H9 (cell line): ENCODE data around the gene IGFBP4. TPM values are rescaled to one million over a fixed set of nuclear protein-coding genes. Genes with fewer than 3 reads are reported as not detected.

Experiments used
- DNase-seq: peaks from one replicate; pipeline ENCODE4 v3.0.0-alpha.2; 2017
- H2AFZ ChIP-seq: one replicate; pipeline ENCODE4 v1.6.1; 2013; ENCODE audit warnings: mild to moderate bottlenecking, low read length, control low read depth, moderate library complexity
- H2AK5ac ChIP-seq: 2 replicates; pipeline ENCODE4 v1.6.1; 2013; ENCODE audit warnings: low read length, control low read depth, mixed read lengths; ENCODE audit not compliant: insufficient read length
- H2BK120ac ChIP-seq: one replicate; pipeline ENCODE4 v1.6.1; 2013; ENCODE audit warnings: low read depth, mild to moderate bottlenecking, low read length, control low read depth, inconsistent platforms; ENCODE audit not compliant: poor library complexity, severe bottlenecking
- H2BK12ac ChIP-seq: 2 replicates; pipeline ENCODE4 v1.6.1; 2013; ENCODE audit warnings: low read length, control low read depth, mixed read lengths, low read depth; ENCODE audit not compliant: insufficient read length
- H2BK15ac ChIP-seq: 2 replicates; pipeline ENCODE4 v1.6.1; 2013; ENCODE audit warnings: low read depth, low read length, control low read depth
- H2BK20ac ChIP-seq: one replicate; pipeline ENCODE4 v1.6.1; 2013; ENCODE audit warnings: low read depth, mild to moderate bottlenecking, low read length, control low read depth, inconsistent platforms; ENCODE audit not compliant: poor library complexity, severe bottlenecking
- H2BK5ac ChIP-seq: 2 replicates; pipeline ENCODE4 v1.6.1; 2013; ENCODE audit warnings: low read length, control low read depth, mixed read lengths; ENCODE audit not compliant: insufficient read length
- H3K14ac ChIP-seq: 2 replicates; pipeline ENCODE4 v1.6.1; 2013; ENCODE audit warnings: low read length, control low read depth; ENCODE audit not compliant: insufficient read depth
- H3K18ac ChIP-seq: 2 replicates; pipeline ENCODE4 v1.6.1; 2013; ENCODE audit warnings: low read depth, mild to moderate bottlenecking, mixed read lengths, low read length, control low read depth; ENCODE audit not compliant: insufficient read length
- H3K23ac ChIP-seq: 2 replicates; pipeline ENCODE4 v1.6.1; 2013; ENCODE audit warnings: low read length, control low read depth, mixed read lengths, low read depth; ENCODE audit not compliant: insufficient read length
- H3K23me2 ChIP-seq: 2 replicates; pipeline ENCODE4 v1.6.1; 2013; ENCODE audit warnings: low read depth, mild to moderate bottlenecking, mixed read lengths, low read length, control low read depth; ENCODE audit not compliant: insufficient read length, poor library complexity, severe bottlenecking
- H3K27ac ChIP-seq: 2 replicates; pipeline ENCODE4 v1.5.1; 2013; ENCODE audit warnings: low read length, control low read depth, mixed read lengths, low read depth; ENCODE audit not compliant: insufficient read length
- H3K27me3 ChIP-seq: 2 replicates; pipeline ENCODE4 v1.6.1; 2013; ENCODE audit warnings: low read length, control low read depth, inconsistent platforms; ENCODE audit not compliant: insufficient read depth
- H3K4ac ChIP-seq: 2 replicates; pipeline ENCODE4 v1.6.1; 2013; ENCODE audit warnings: low read depth, mild to moderate bottlenecking, control low read depth, inconsistent platforms, low read length, moderate library complexity
- H3K4me1 ChIP-seq: 2 replicates; pipeline ENCODE4 v1.6.1; 2013; ENCODE audit warnings: low read length, control low read depth, inconsistent platforms; ENCODE audit not compliant: insufficient read depth
- H3K4me2 ChIP-seq: 2 replicates; pipeline ENCODE4 v1.6.1; 2013; ENCODE audit warnings: low read length, control low read depth, mixed read lengths; ENCODE audit not compliant: insufficient read length, insufficient read depth
- H3K56ac ChIP-seq: 2 replicates; pipeline ENCODE4 v1.6.1; 2013; ENCODE audit warnings: low read depth, mild to moderate bottlenecking, mixed read lengths, low read length, control low read depth; ENCODE audit not compliant: insufficient read length
- H3K79me1 ChIP-seq: 2 replicates; pipeline ENCODE4 v1.6.1; 2013; ENCODE audit warnings: low read depth, mild to moderate bottlenecking, moderate library complexity, low read length, control low read depth, inconsistent platforms; ENCODE audit not compliant: insufficient read depth, poor library complexity, severe bottlenecking
- H3K79me2 ChIP-seq: 2 replicates; pipeline ENCODE4 v1.6.1; 2013; ENCODE audit warnings: low read length, control low read depth, inconsistent platforms; ENCODE audit not compliant: insufficient read depth
- H3K9ac ChIP-seq: 2 replicates; pipeline ENCODE4 v1.6.1; 2013; ENCODE audit warnings: low read length, control low read depth, mixed read lengths; ENCODE audit not compliant: insufficient read length; ENCODE audit errors: extremely low read depth
- H3K9me3 ChIP-seq: one replicate; pipeline ENCODE4 v1.6.1; 2013; ENCODE audit warnings: low read depth, low read length, inconsistent platforms; ENCODE audit not compliant: control insufficient read depth
- H3T11ph ChIP-seq: one replicate; pipeline ENCODE4 v1.6.1; 2013; ENCODE audit warnings: mild to moderate bottlenecking, low read length, control low read depth, inconsistent platforms
- H4K20me1 ChIP-seq: one replicate; pipeline ENCODE4 v1.6.1; 2013; ENCODE audit not compliant: control insufficient read depth, insufficient read length, insufficient read depth
- H4K5ac ChIP-seq: 2 replicates; pipeline ENCODE4 v1.6.1; 2013; ENCODE audit warnings: low read depth, mild to moderate bottlenecking, mixed read lengths, low read length, control low read depth; ENCODE audit not compliant: insufficient read length
- H4K8ac ChIP-seq: replicated peaks from 2 replicates; pipeline ENCODE4 v1.6.1; 2013; ENCODE audit warnings: low read length, control low read depth, mixed read lengths, low read depth; ENCODE audit not compliant: insufficient read length
- H4K91ac ChIP-seq: 2 replicates; pipeline ENCODE4 v1.6.1; 2013; ENCODE audit warnings: low read depth, mild to moderate bottlenecking, moderate library complexity, mixed read lengths, low read length, control low read depth; ENCODE audit not compliant: insufficient read length
- H3K27ac Mint-ChIP-seq, 3 experiments: 2 replicates in 2 of 3; 3 replicates in 1 of 3; pipeline ENCODE4 v1.8.0; 2020 to 2021; ENCODE audit warnings: mixed read lengths in 3 of 3, mild to moderate bottlenecking in 1 of 3, moderate library complexity in 1 of 3
- H3K27me3 Mint-ChIP-seq: 2 replicates; pipeline ENCODE4 v1.8.0; 2021; ENCODE audit warnings: low read depth, mild to moderate bottlenecking, moderate library complexity, mixed read lengths
- H3K36me3 Mint-ChIP-seq, 3 experiments: 2 replicates in 2 of 3; 3 replicates in 1 of 3; pipeline ENCODE4 v1.8.0; 2020 to 2021; ENCODE audit warnings: low read depth in 3 of 3, mixed read lengths in 3 of 3; ENCODE audit not compliant: insufficient read depth in 1 of 3
- H3K4me1 Mint-ChIP-seq, 2 experiments: 2 replicates each; pipeline ENCODE4 v1.8.0; 2020; ENCODE audit warnings: mixed read lengths in 2 of 2
- H3K4me3 Mint-ChIP-seq, 2 experiments: 2 replicates in 1 of 2; 3 replicates in 1 of 2; pipeline ENCODE4 v1.8.0; 2020 to 2021; ENCODE audit warnings: mild to moderate bottlenecking in 2 of 2, mixed read lengths in 2 of 2, moderate library complexity in 1 of 2
- H3K9me3 Mint-ChIP-seq, 2 experiments: 2 replicates in 1 of 2; 3 replicates in 1 of 2; pipeline ENCODE4 v1.8.0; 2020; ENCODE audit warnings: mild to moderate bottlenecking in 2 of 2, mixed read lengths in 2 of 2, moderate library complexity in 1 of 2
- CTCF ChIP-seq: fragments of 200-600 bp; sonication (generic); conservative IDR thresholded peaks from 3 replicates; pipeline ENCODE4 v1.8.0; 2021; ENCODE audit warnings: antibody characterized with exemption, mild to moderate bottlenecking
- WGBS: extraction: QIAGEN DNeasy Blood & Tissue Kit; methylation state at CpG from one replicate; pipeline ENCODE4 v1.1.7; 2013; ENCODE audit warnings: missing lambda C conversion rate, low lambda C conversion rate, mixed read lengths; ENCODE audit not compliant: insufficient read length; ENCODE audit errors: extremely low coverage; 5-methylcytosine and 5-hydroxymethylcytosine counted together
- total RNA-seq: library from RNA; stranded (reverse); gene quantifications from 2 replicates; pipeline ENCODE4 v1.2.1, GENCODE V29; 2021

Gene IGFBP4
- total RNA-seq, 1 experiment from 2014 or later = 49.9 TPM

GRCh38 chr17:40431231-40431602 is 12.0 kb upstream of the IGFBP4 start:
- Histone ChIP-seq H3K79me1 (no peaks in the 10 kb centered on the region), H2BK12ac (no peak overlapping the region), H2BK120ac (no peak overlapping the region), H3K4ac (no peak overlapping the region), H3K9me3 (no peaks in the 10 kb centered on the region), H3K9ac (no peak overlapping the region), H3K4me2 (no peak overlapping the region), H4K5ac (no peak overlapping the region), H3K27ac (no peak overlapping the region), H2AFZ (no peak overlapping the region), H3T11ph (no peak overlapping the region), H2BK15ac (no peak overlapping the region), H2AK5ac (no peak overlapping the region), H3K23ac (no peak overlapping the region), H4K91ac (no peak overlapping the region), H3K27me3 (no peaks in the 10 kb centered on the region), H3K56ac (no peak overlapping the region), H2BK5ac (no peak overlapping the region), H3K79me2 (no peaks in the 10 kb centered on the region), H2BK20ac (no peak overlapping the region), H3K4me1 (no peaks in the 10 kb centered on the region), H4K8ac (no peak overlapping the region), H3K23me2 (no peaks in the 10 kb centered on the region), H3K18ac (no peak overlapping the region), H3K14ac (no peak overlapping the region), H4K20me1 (no peaks in the 10 kb centered on the region)
- Mint-ChIP-seq H3K9me3 (peaks cover 0 to 9% of the 10 kb centered on the region in 2 experiments; a peak in 4 of 5 replicates), H3K4me1 (peaks cover 9 to 10% of the 10 kb centered on the region in 2 experiments), H3K27ac (no peak overlapping the region), H3K36me3 (peaks cover 0 to 2% (median 0%) of the 10 kb centered on the region in 3 experiments; a peak in 1 of 7 replicates), H3K27me3 (peaks cover 4% of the 10 kb centered on the region; the same call in 1 of the 2 replicates), H3K4me3 (no peak overlapping the region)
- DNase-seq = no peak
- 100% methylated on average over 1 of the region's 3 CpGs for WGBS
- no peak for TF ChIP-seq CTCF
